Fibroblast of lung (primary cell): Measurements from ENCODE around the gene RCOR1.

ENCODE experiments used
- CTCF ChIP-seq, 2 donors: IDR thresholded peaks in 1 of 2; conservative IDR thresholded peaks in 1 of 2; 1 replicate in 1 of 2; 2 replicates in 1 of 2; pipeline ENCODE4 v1.5.1; 2011 to 2012; ENCODE audit warnings: low read length in 2 of 2, control low read depth in 1 of 2, inconsistent platforms in 1 of 2, low read depth in 1 of 2, mild to moderate bottlenecking in 1 of 2
- EZH2 ChIP-seq: IDR thresholded peaks from 2 replicates; pipeline ENCODE4 v1.5.1; 2012; ENCODE audit warnings: low read length, control low read depth, mild to moderate bottlenecking; ENCODE audit errors: missing control alignments

- TF ChIP-seq CTCF (conservative IDR thresholded peaks at IDR 0.05 in 1 of 2, IDR thresholded peaks at IDR 0.05 in 1 of 2; ENCODE audit: low read depth in 1 of 2, low read length in 2 of 2) = no peak
- no peak for TF ChIP-seq EZH2
These were observed 168.8 kb downstream of the RCOR1 start for GRCh38 chr14:102761206-102761605.
